ENCODE data around the gene TSKS. TPM values are rescaled to one million over a fixed set of nuclear protein-coding genes. Genes with fewer than 3 reads are reported as not detected.

Gene TSKS
- total RNA-seq, 1 donor from 2014 or later = 2.0 TPM

GRCh38 chr19:49716154-49716553, 47.0 kb downstream of the TSKS start:
- Mint-ChIP-seq H3K4me3 (no peak overlapping the region), H3K9me3 (no peaks in the 10 kb centered on the region), H3K36me3 (ENCODE audit: low read depth) (peaks cover 5% of the 10 kb centered on the region), H3K27ac (no peak overlapping the region), H3K4me1 (ENCODE audit: low read depth) (peaks cover 7% of the 10 kb centered on the region), H3K27me3 (ENCODE audit: insufficient read depth) (no peaks in the 10 kb centered on the region)
- intact Hi-C loops (cut with micrococcal nuclease) = loop anchor here (2.0 kb wide), 1 partner anchor 97 kb away; the partner anchor contains the start of gene FUZ
- no peak for DNase-seq (ENCODE audit: low spot score)

DNA sequence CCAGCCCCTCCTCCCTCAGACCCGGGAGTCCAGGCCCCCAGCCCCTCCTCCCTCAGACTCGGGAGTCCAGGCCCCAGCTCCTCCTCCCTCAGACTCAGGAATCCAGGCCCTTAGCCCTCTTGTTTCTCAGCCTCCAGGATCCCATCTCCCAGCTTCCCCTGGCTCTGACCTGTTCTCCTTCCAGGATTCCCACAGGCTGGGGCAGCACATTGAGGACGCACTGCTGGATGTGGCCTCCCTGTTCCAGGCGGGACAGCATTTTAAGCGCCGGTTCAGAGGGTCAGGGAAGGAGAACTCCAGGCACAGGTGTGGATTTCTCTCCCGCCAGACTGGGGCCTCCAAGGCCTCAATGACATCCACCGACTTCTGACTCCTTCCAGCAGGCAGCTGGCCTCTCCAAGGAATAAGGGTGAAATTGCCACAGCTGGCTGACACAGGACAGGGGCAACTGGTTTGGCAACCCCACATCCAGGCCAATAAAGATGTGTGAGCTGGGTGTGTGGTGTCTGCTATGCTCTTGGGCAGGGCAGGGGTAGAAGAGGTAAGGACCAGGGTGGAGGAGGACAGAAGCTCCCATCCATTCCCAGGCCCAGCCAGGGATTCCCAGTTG, 49.8 kb downstream of the TSKS start:
- Mint-ChIP-seq H3K27ac (no peak overlapping the region), H3K4me3 (no peak overlapping the region), H3K9me3 (no peaks in the 10 kb centered on the region), H3K4me1 (ENCODE audit: low read depth) (peaks cover 7% of the 10 kb centered on the region), H3K27me3 (ENCODE audit: insufficient read depth) (no peaks in the 10 kb centered on the region), H3K36me3 (ENCODE audit: low read depth) (peaks cover 5% of the 10 kb centered on the region)
- no peak for DNase-seq (ENCODE audit: low spot score)
- intact Hi-C loops (cut with micrococcal nuclease) = no loop called here

GRCh38 chr19:49712397-49712859, 50.7 kb downstream of the TSKS start:
- peaks cover 3% of the 10 kb centered on the region for H3K4me1 Mint-ChIP-seq (ENCODE audit: low read depth)
- H3K27me3 Mint-ChIP-seq (ENCODE audit: insufficient read depth) = no peaks in the 10 kb centered on the region
- H3K9me3 Mint-ChIP-seq = no peaks in the 10 kb centered on the region
- H3K27ac Mint-ChIP-seq = no peak overlapping the region
- H3K4me3 Mint-ChIP-seq = no peak overlapping the region
- intact Hi-C loops (cut with micrococcal nuclease) = no loop called here
- peaks cover 1% of the 10 kb centered on the region for H3K36me3 Mint-ChIP-seq (ENCODE audit: low read depth)
- DNase-seq (ENCODE audit: low spot score) = no peak

- intact Hi-C loops (cut with micrococcal nuclease) = no loop called here
- DNase-seq (ENCODE audit: low spot score) = no peak
- no peaks in the 10 kb centered on the region for H3K9me3 Mint-ChIP-seq
- H3K4me1 Mint-ChIP-seq (ENCODE audit: low read depth) = no peaks in the 10 kb centered on the region
- H3K36me3 Mint-ChIP-seq (ENCODE audit: low read depth) = no peaks in the 10 kb centered on the region
- peaks cover 1% of the 10 kb centered on the region for H3K27me3 Mint-ChIP-seq (ENCODE audit: insufficient read depth)
- H3K27ac Mint-ChIP-seq = no peak overlapping the region
- no peak overlapping the region for H3K4me3 Mint-ChIP-seq
Measured at GRCh38 chr19:49710372-49710951, 52.6 kb downstream of the TSKS start.

GRCh38 chr19:49705919-49706318, 57.2 kb downstream of the TSKS start:
- no peak for DNase-seq (ENCODE audit: low spot score)
- H3K27me3 Mint-ChIP-seq (ENCODE audit: insufficient read depth) = peaks cover 4% of the 10 kb centered on the region
- intact Hi-C loops (cut with micrococcal nuclease) = no loop called here
- H3K4me1 Mint-ChIP-seq (ENCODE audit: low read depth) = no peaks in the 10 kb centered on the region
- no peak overlapping the region for H3K27ac Mint-ChIP-seq
- no peak overlapping the region for H3K4me3 Mint-ChIP-seq
- no peaks in the 10 kb centered on the region for H3K36me3 Mint-ChIP-seq (ENCODE audit: low read depth)
- H3K9me3 Mint-ChIP-seq = no peaks in the 10 kb centered on the region

DNA sequence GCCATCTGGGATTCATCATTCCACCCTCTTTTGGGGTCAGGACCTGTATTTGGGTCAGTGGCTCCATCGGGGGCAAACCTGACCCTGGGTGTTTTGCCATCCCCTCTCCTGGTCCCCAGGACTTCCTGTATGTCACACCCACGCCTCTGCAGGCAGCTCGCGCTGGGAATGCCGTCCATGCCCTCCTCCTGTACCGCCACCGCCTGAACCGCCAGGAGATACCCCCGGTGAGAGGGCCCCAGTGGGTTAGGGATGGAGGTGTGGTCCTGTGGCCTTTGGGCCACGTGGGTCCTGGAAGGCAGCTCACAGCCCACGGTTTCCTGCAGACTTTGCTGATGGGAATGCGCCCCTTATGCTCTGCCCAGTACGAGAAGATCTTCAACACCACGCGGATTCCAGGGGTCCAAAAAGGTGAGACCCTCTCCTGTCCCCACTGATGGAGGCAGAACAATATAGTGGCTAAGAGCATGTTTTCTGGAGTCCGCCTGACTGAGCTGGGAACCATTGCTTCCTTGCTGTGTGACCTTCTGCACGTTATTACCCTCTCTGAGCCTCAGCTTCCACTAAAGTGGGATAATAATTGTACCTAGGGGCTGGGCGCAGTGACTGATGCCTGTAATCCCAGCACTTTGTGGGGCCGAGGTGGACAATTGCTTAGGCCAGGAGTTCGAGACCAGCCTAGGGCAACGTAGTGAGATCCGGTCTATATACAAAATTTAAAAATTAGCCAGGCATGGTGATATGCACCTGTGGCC, 58.0 kb downstream of the TSKS start:
- Mint-ChIP-seq H3K9me3 (no peaks in the 10 kb centered on the region), H3K4me1 (ENCODE audit: low read depth) (no peaks in the 10 kb centered on the region), H3K4me3 (no peak overlapping the region), H3K27me3 (ENCODE audit: insufficient read depth) (peaks cover 6% of the 10 kb centered on the region), H3K36me3 (ENCODE audit: low read depth) (no peaks in the 10 kb centered on the region), H3K27ac (no peak overlapping the region)
- no peak for DNase-seq (ENCODE audit: low spot score)
- intact Hi-C loops (cut with micrococcal nuclease) = no loop called here

DNA sequence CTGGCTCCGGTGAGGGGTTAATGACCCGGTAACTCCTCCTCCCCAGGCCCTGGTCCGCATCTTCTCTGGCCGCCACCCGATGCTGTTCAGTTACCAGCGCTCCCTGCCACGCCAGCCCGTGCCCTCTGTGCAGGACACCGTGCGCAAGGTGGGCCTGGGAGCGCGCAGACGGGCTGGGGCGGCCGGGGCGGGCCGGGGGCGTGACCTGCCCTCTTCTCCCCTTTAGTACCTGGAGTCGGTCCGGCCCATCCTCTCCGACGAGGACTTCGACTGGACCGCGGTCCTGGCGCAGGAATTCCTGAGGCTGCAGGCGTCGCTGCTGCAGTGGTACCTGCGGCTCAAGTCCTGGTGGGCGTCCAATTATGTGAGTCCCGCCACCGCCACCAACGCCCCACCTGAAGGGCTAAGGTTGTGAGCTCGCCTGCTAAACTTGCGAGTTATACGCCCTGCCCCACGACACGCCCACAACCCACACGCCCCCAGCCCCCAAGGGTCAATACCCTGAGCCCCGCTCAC, 61.8 kb downstream of the TSKS start:
- Mint-ChIP-seq H3K4me1 (ENCODE audit: low read depth) (no peaks in the 10 kb centered on the region), H3K27me3 (ENCODE audit: insufficient read depth) (peaks cover 6% of the 10 kb centered on the region), H3K9me3 (no peaks in the 10 kb centered on the region), H3K4me3 (no peak overlapping the region), H3K36me3 (ENCODE audit: low read depth) (no peaks in the 10 kb centered on the region), H3K27ac (no peak overlapping the region)
- no peak for DNase-seq (ENCODE audit: low spot score)
- intact Hi-C loops (cut with micrococcal nuclease) = no loop called here

- Mint-ChIP-seq H3K27me3 (ENCODE audit: insufficient read depth) (peaks cover 5% of the 10 kb centered on the region), H3K4me3 (no peak overlapping the region), H3K4me1 (ENCODE audit: low read depth) (no peaks in the 10 kb centered on the region), H3K9me3 (no peaks in the 10 kb centered on the region), H3K36me3 (ENCODE audit: low read depth) (no peaks in the 10 kb centered on the region), H3K27ac (no peak overlapping the region)
- no peak for DNase-seq (ENCODE audit: low spot score)
- intact Hi-C loops (cut with micrococcal nuclease) = no loop called here
Measured at GRCh38 chr19:49700563-49700962, 62.5 kb downstream of the TSKS start.

DNA sequence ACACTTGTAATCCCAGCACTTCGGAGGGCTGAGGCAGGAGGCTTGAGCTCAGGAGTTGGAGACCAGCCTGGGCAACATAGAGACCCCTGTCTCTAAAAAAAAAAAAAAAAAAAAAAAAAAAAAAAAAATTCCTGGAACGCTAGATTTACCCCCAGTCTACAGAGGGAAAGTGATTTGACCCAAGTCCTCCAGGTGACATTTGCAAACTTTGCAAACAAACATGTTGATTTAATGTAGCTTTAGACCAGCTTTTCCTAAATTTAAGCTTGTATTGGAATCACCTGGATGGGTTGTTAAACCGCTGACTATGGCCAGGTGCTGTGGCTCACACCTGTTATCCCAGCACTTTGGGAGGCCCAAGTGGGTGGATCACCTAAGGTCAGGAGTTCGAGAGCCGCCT, 63.7 kb downstream of the TSKS start:
- Mint-ChIP-seq H3K9me3 (no peaks in the 10 kb centered on the region), H3K4me1 (ENCODE audit: low read depth) (no peaks in the 10 kb centered on the region)

DNA sequence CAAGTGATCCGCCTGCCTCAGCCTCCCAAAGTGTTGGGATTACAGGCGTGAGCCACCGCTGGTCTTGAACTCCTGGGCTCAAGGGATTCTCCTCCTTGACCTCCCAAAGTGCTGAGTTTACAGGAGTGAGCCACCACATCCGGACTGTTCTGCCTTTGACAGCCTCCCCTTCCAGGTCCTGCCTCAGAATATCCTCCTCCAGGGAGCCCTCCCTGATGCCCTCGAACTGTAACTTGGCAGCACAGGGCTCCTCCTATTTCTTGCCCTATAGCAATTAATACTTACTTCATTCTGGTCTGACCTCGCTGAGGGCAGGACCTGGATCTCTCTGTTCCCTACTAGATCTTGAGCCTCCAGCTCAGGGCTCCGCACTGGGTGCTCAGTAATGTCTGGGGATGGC, 66.2 kb downstream of the TSKS start:
- H3K27me3 Mint-ChIP-seq (ENCODE audit: insufficient read depth) = peaks cover 6% of the 10 kb centered on the region
- no peaks in the 10 kb centered on the region for H3K9me3 Mint-ChIP-seq
- intact Hi-C loops (cut with micrococcal nuclease) = no loop called here
- H3K27ac Mint-ChIP-seq = no peak overlapping the region
- no peak overlapping the region for H3K4me3 Mint-ChIP-seq
- H3K4me1 Mint-ChIP-seq (ENCODE audit: low read depth) = no peaks in the 10 kb centered on the region
- no peaks in the 10 kb centered on the region for H3K36me3 Mint-ChIP-seq (ENCODE audit: low read depth)
- DNase-seq (ENCODE audit: low spot score) = no peak

More for the DNA sequence above, 63.7 kb downstream of the TSKS start:
- H3K36me3 Mint-ChIP-seq (ENCODE audit: low read depth) = no peaks in the 10 kb centered on the region
- intact Hi-C loops (cut with micrococcal nuclease) = no loop called here
- DNase-seq (ENCODE audit: low spot score) = no peak
- H3K27me3 Mint-ChIP-seq (ENCODE audit: insufficient read depth) = peaks cover 5% of the 10 kb centered on the region
- no peak overlapping the region for H3K27ac Mint-ChIP-seq
- H3K4me3 Mint-ChIP-seq = no peak overlapping the region

DNA sequence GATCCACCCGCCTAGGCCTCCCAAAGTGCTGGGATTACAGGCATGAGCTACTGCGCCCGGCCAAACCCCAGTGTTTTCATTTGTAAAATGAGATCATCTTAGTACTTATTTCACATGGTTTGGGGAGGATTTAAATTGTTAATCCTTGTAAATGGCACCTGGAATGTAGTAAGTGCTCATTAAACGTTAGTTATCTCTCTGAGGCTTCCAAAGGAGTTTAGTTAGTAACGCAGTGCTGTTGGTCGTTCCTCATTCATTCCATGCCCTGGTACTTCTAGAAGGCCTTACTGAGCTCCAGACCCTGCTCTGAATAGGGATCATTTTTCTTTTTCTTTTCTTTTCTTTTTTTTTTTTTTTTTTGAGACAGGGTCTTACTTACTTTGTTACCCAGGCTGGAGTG, 67.0 kb downstream of the TSKS start:
- H3K27ac Mint-ChIP-seq = no peak overlapping the region
- intact Hi-C loops (cut with micrococcal nuclease) = no loop called here
- H3K27me3 Mint-ChIP-seq (ENCODE audit: insufficient read depth) = peaks cover 6% of the 10 kb centered on the region
- no peak overlapping the region for H3K4me3 Mint-ChIP-seq
- DNase-seq (ENCODE audit: low spot score) = no peak
- no peaks in the 10 kb centered on the region for H3K36me3 Mint-ChIP-seq (ENCODE audit: low read depth)
- H3K4me1 Mint-ChIP-seq (ENCODE audit: low read depth) = peaks cover 4% of the 10 kb centered on the region
- H3K9me3 Mint-ChIP-seq = no peaks in the 10 kb centered on the region

DNA sequence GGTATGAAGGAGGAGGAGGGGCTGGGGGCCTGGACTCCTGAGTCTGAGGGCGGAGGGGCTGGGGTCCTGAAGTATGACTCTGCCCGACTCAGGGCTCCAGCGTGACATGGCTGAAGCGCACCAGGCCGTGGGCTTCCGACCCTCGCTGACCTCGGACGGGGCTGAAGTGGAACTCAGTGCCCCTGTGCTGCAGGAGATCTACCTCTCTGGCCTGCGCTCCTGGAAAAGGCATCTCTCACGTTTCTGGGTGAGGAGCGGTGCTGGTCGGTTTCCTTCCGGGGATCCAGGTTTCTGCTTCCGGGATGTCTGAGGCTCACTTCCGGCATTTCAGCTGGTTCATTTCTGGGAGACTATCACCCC, 71.0 kb downstream of the TSKS start:
- Mint-ChIP-seq H3K36me3 (ENCODE audit: low read depth) (peaks cover 14% of the 10 kb centered on the region), H3K27me3 (ENCODE audit: insufficient read depth) (peaks cover 14% of the 10 kb centered on the region), H3K4me1 (ENCODE audit: low read depth) (peaks cover 19% of the 10 kb centered on the region), H3K27ac (no peak overlapping the region), H3K9me3 (no peaks in the 10 kb centered on the region), H3K4me3 (no peak overlapping the region)
- intact Hi-C loops (cut with micrococcal nuclease) = no loop called here
- DNase-seq (ENCODE audit: low spot score) = no peak

Measured in activated T-helper 1 cell treated with anti-CD3 and anti-CD28 coated beads, Interleukin-12 subunit alpha, Interleukin-12 subunit beta, Interleukin-2, Interleukin-4 antibody, amounts not matched to agents 30 ng/mL and 10 ng/mL and 1 ng/mL, durations not matched to agents 14 hours and 24 hours and 36 hours (primary cell).